KBM-7 (cell line): ENCODE data around the gene TPRG1.

Experiments
- DNase-seq: peaks from one replicate; pipeline ENCODE4 v3.0.0-alpha.2; 2015
- in situ Hi-C: fragments of 300-500 bp; cut with MboI; formaldehyde crosslinking; loops from 2 replicates; pipeline ENCODE4 v1.14.3; 2020; ENCODE audit warnings: low sequenced_read_pairs, low pct_unique_long_range_greater_than_20kb, mixed read lengths

TPRG1 gene

GRCh38 chr3:189158034-189158433 lies 13.7 kb upstream of the TPRG1 start:
- no peak for DNase-seq
- in situ Hi-C loops, result no loop called here

- in situ Hi-C loops, result no loop called here
- DNase-seq, result no peak
Measured at GRCh38 chr3:189160519-189161309, 11.1 kb upstream of the TPRG1 start.

- in situ Hi-C loops, result no loop called here
Measured at GRCh38 chr3:189165092-189165612, 6.6 kb upstream of the TPRG1 start.

GRCh38 chr3:189166321-189166720 lies 5.5 kb upstream of the TPRG1 start:
- in situ Hi-C loops, result no loop called here
- no peak for DNase-seq

More at GRCh38 chr3:189165092-189165612, 6.6 kb upstream of the TPRG1 start:
- no peak for DNase-seq

- DNase-seq, result no peak
- in situ Hi-C loops, result no loop called here
Measured at GRCh38 chr3:189167027-189167766, 4.6 kb upstream of the TPRG1 start.

- in situ Hi-C loops, result no loop called here
- DNase-seq, result no peak
Measured at GRCh38 chr3:189168711-189169110, 3.1 kb upstream of the TPRG1 start.

GRCh38 chr3:189169728-189170127 lies 2.0 kb upstream of the TPRG1 start:
- DNase-seq, result no peak

GRCh38 chr3:189170559-189170958 lies 1.2 kb upstream of the TPRG1 start:
- no peak for DNase-seq
- in situ Hi-C loops, result no loop called here

More at GRCh38 chr3:189169728-189170127, 2.0 kb upstream of the TPRG1 start:
- in situ Hi-C loops, result no loop called here

- no peak for DNase-seq
Measured at GRCh38 chr3:189172668-189173419, 1.1 kb downstream of the TPRG1 start.

GRCh38 chr3:189184566-189184965 lies 12.8 kb downstream of the TPRG1 start:
- no peak for DNase-seq
- in situ Hi-C loops, result no loop called here

More at GRCh38 chr3:189172668-189173419, 1.1 kb downstream of the TPRG1 start:
- in situ Hi-C loops, result no loop called here

GRCh38 chr3:189186101-189186500 lies 14.3 kb downstream of the TPRG1 start:
- DNase-seq, result no peak
- in situ Hi-C loops, result no loop called here

GRCh38 chr3:189188466-189188865 lies 16.7 kb downstream of the TPRG1 start:
- in situ Hi-C loops, result no loop called here
- no peak for DNase-seq

- in situ Hi-C loops, result no loop called here
Measured at GRCh38 chr3:189192725-189193124, 21.0 kb downstream of the TPRG1 start.

GRCh38 chr3:189195302-189195701 lies 23.5 kb downstream of the TPRG1 start:
- in situ Hi-C loops, result no loop called here
- no peak for DNase-seq

More at GRCh38 chr3:189192725-189193124, 21.0 kb downstream of the TPRG1 start:
- DNase-seq, result no peak

GRCh38 chr3:189202106-189202505 lies 30.3 kb downstream of the TPRG1 start:
- DNase-seq, result no peak
- in situ Hi-C loops, result no loop called here

- in situ Hi-C loops, result no loop called here
- no peak for DNase-seq
Measured at GRCh38 chr3:189202583-189202982, 30.8 kb downstream of the TPRG1 start.

- DNase-seq, result peak; percentile 3
- in situ Hi-C loops, result no loop called here
Measured at GRCh38 chr3:189204167-189204866, 32.5 kb downstream of the TPRG1 start.

- in situ Hi-C loops, result no loop called here
- DNase-seq, result no peak
Measured at GRCh38 chr3:189204937-189205336, 33.2 kb downstream of the TPRG1 start.

GRCh38 chr3:189210251-189210770 lies 38.5 kb downstream of the TPRG1 start:
- in situ Hi-C loops, result no loop called here

More at GRCh38 chr3:189210251-189210770, 38.5 kb downstream of the TPRG1 start:
- no peak for DNase-seq
